Stomach (tissue), 9 donors: ENCODE measurements around the gene CNOT2. TPM values are rescaled to one million over a fixed set of nuclear protein-coding genes. Genes with fewer than 3 reads are reported as not detected.

Source experiments
- DNase-seq, 2 donors: peaks; one replicate each; pipeline versions ENCODE4 v3.0.0 to v3.0.0-alpha.2; 2013 to 2019
- H3K27ac ChIP-seq, 5 donors: fragments of 200-600 bp in 4 of 5; sonication (generic) in 4 of 5; one replicate each; pipeline ENCODE4 v1.5.1; 2013 to 2019; ENCODE audit warnings: mild to moderate bottlenecking in 1 of 5, moderate library complexity in 1 of 5
- H3K27me3 ChIP-seq, 3 donors: fragments of 200-600 bp; sonication (generic); one replicate each; pipeline ENCODE4 v1.5.1; 2017 to 2019; ENCODE audit warnings: mixed run types in 1 of 3
- H3K36me3 ChIP-seq, 4 donors: fragments of 200-600 bp; sonication (generic); 1 replicate in 3 of 4; 2 replicates in 1 of 4; pipeline ENCODE4 v1.5.1; 2016 to 2019
- H3K4me1 ChIP-seq, 4 donors: fragments of 200-600 bp; sonication (generic); one replicate each; pipeline ENCODE4 v1.5.1; 2016 to 2019
- H3K4me3 ChIP-seq, 4 donors: fragments of 200-600 bp; sonication (generic) in 3 of 4; one replicate each; pipeline ENCODE4 v1.5.1; 2016 to 2019; ENCODE audit warnings: mild to moderate bottlenecking in 1 of 4
- H3K9me3 ChIP-seq, 4 donors: fragments of 200-600 bp; sonication (generic); one replicate each; pipeline ENCODE4 v1.5.1; 2016 to 2019
- CTCF ChIP-seq, 7 experiments: fragments of 450-650 bp in 4 of 7; fragments of 200-600 bp in 3 of 7; sonication (generic) in 3 of 7; IDR thresholded peaks; one replicate each; pipeline ENCODE4 v1.5.1; 2016 to 2019; ENCODE audit warnings: antibody characterized with exemption in 7 of 7, control low read depth in 2 of 7, mild to moderate bottlenecking in 1 of 7
- EP300 ChIP-seq: sonication (generic); formaldehyde crosslinking; IDR thresholded peaks from one replicate; pipeline ENCODE4 v1.6.1; 2017; ENCODE audit warnings: antibody characterized with exemption
- POLR2A ChIP-seq, 4 donors: fragments of 450-650 bp; IDR thresholded peaks; one replicate each; pipeline ENCODE4 v1.6.1; 2016; ENCODE audit warnings: antibody characterized with exemption in 4 of 4, control low read depth in 2 of 4, mild to moderate bottlenecking in 1 of 4, moderate library complexity in 1 of 4
- POLR2AphosphoS5 ChIP-seq, 3 donors: sonication (generic); formaldehyde crosslinking; IDR thresholded peaks; one replicate each; pipeline ENCODE4 v1.6.1; 2016; ENCODE audit warnings: antibody characterized with exemption in 3 of 3
- WGBS, 5 donors: extraction: QIAGEN DNeasy Blood & Tissue Kit in 3 of 5; methylation state at CpG; one replicate each; pipeline versions ENCODE4 v1.1.5 to v1.1.7; 2013 to 2018; 5-methylcytosine and 5-hydroxymethylcytosine counted together
- intact Hi-C: fragments of 100-400 bp; cut with DNase I; formaldehyde crosslinking; loops from one replicate; pipeline ENCODE4 v1.15.1; 2023; ENCODE audit warnings: low total_unique reads
- polyA plus RNA-seq, 3 donors: library from polyadenylated mRNA; stranded (reverse); fragments of 200-250 nt; gene quantifications; one replicate each; pipeline ENCODE4 v1.2.3, GENCODE V29; 2013
- total RNA-seq, 5 donors: library from RNA; depleted of rRNA; stranded (reverse); fragments of >200 nt; gene quantifications; one replicate each; pipeline versions ENCODE4 v1.1.0 to v1.2.3, GENCODE V29; 2014 to 2016
- donor health status: healthy with polysubstance abuse.
- donor health status: Bipolar disorder and iron deficiency.
- donor health status: healthy.

The CNOT2 gene
- total and polyA plus RNA-seq, 8 donors, result 18.0 to 237 (median 60.0) TPM

GRCh38 chr12:70254846-70255245 is 11.6 kb downstream of the CNOT2 start:
- 85 to 91% (median 90%) methylated on average over 5 of the region's 5 CpGs for WGBS, 5 donors
- no peaks in the 10 kb centered on the region for H3K36me3 ChIP-seq
- intact Hi-C loops, result no loop called here
- peaks cover 11 to 85% (median 50%) of the 10 kb centered on the region in 4 donors for H3K4me1 ChIP-seq
- H3K27me3 ChIP-seq, result no peaks in the 10 kb centered on the region
- TF ChIP-seq EP300 (no peak), CTCF (IDR thresholded peaks at IDR 0.05) (no peak), POLR2A (IDR thresholded peaks at IDR 0.05) (no peak), POLR2AphosphoS5 (IDR thresholded peaks at IDR 0.05) (no peak)
- H3K9me3 ChIP-seq, result no peaks in the 10 kb centered on the region
- no peak for DNase-seq
- peak overlapping the region in 4 of 5 donors; percentile 10 to 48 (median 26) for H3K27ac ChIP-seq
- H3K4me3 ChIP-seq, result no peak overlapping the region

GRCh38 chr12:70255311-70255710 is 12.1 kb downstream of the CNOT2 start:
- Histone ChIP-seq H3K27me3 (no peaks in the 10 kb centered on the region), H3K36me3 (no peaks in the 10 kb centered on the region), H3K4me3 (no peak overlapping the region), H3K4me1 (peaks cover 11 to 80% (median 45%) of the 10 kb centered on the region in 4 donors), H3K27ac (peak overlapping the region in 4 of 5 donors; percentile 10 to 48 (median 26)), H3K9me3 (no peaks in the 10 kb centered on the region)
- TF ChIP-seq CTCF (IDR thresholded peaks at IDR 0.05) (no peak), EP300 (no peak), POLR2A (IDR thresholded peaks at IDR 0.05) (no peak), POLR2AphosphoS5 (IDR thresholded peaks at IDR 0.05) (no peak)
- DNase-seq, result no peak
- intact Hi-C loops, result no loop called here
- 25 to 48% (median 37%) methylated on average over 3 of the region's 3 CpGs for WGBS, 5 donors

- no peak overlapping the region for H3K27ac ChIP-seq
- intact Hi-C loops, result no loop called here
- 48 to 68% (median 59%) methylated on average over 5 of the region's 5 CpGs for WGBS, 5 donors
- H3K27me3 ChIP-seq, result no peaks in the 10 kb centered on the region
- H3K4me1 ChIP-seq, result peaks cover 3 to 60% (median 30%) of the 10 kb centered on the region in 4 donors
- no peak for TF ChIP-seq POLR2A (IDR thresholded peaks at IDR 0.05)
- TF ChIP-seq POLR2AphosphoS5 (IDR thresholded peaks at IDR 0.05), result no peak
- TF ChIP-seq CTCF (IDR thresholded peaks at IDR 0.05), result no peak
- TF ChIP-seq EP300, result no peak
- H3K4me3 ChIP-seq, result no peak overlapping the region
- no peaks in the 10 kb centered on the region for H3K9me3 ChIP-seq
- no peak for DNase-seq
- peaks cover 0 to 3% (median 0%) of the 10 kb centered on the region in 4 donors for H3K36me3 ChIP-seq
Observed at GRCh38 chr12:70258605-70259403, 15.6 kb downstream of the CNOT2 start.

- no peak for TF ChIP-seq POLR2AphosphoS5 (IDR thresholded peaks at IDR 0.05)
- no peak for TF ChIP-seq CTCF (IDR thresholded peaks at IDR 0.05)
- no peak for TF ChIP-seq POLR2A (IDR thresholded peaks at IDR 0.05)
- no peak for TF ChIP-seq EP300
- no peak overlapping the region for H3K27ac ChIP-seq
- H3K4me1 ChIP-seq, result peaks cover 3 to 51% (median 28%) of the 10 kb centered on the region in 4 donors
- 84 to 89% (median 88%) methylated on average over 1 of the region's 1 CpG for WGBS, 5 donors
- no peaks in the 10 kb centered on the region for H3K9me3 ChIP-seq
- no peak overlapping the region for H3K4me3 ChIP-seq
- no peaks in the 10 kb centered on the region for H3K27me3 ChIP-seq
- DNase-seq, result no peak
- peaks cover 0 to 3% (median 0%) of the 10 kb centered on the region in 4 donors for H3K36me3 ChIP-seq
- intact Hi-C loops, result no loop called here
Observed at GRCh38 chr12:70260646-70261045, 17.4 kb downstream of the CNOT2 start.
